ENCODE results near the gene RBM12. TPM values are rescaled to one million over a fixed set of nuclear protein-coding genes. Genes with fewer than 3 reads are reported as not detected.

Gene RBM12
- total and polyA plus RNA-seq, 2 of the 8 experiments (the other 6 are each of a cell fraction or from before 2014, with no cell fraction given), result 187 to 214 TPM

- ChIA-PET CTCF (ENCODE audit: partially characterized antibody) (interaction anchor here (0.5 to 0.9 kb wide), 2 partner anchors 9 to 455 kb away, joined by 3 read pairs; no protein-coding TSS in a partner anchor), POLR2A (ENCODE audit: partially characterized antibody) (interaction anchor here (0.8 to 4.4 kb wide), 7 partner anchors 9 to 132 kb away, joined by 3 to 43 read pairs (median 4); partner anchors contain the start of genes CPNE1 and RBM12)
- Histone ChIP-seq H3K18ac (ENCODE audit: extremely low read depth, low read length) (no peak overlapping the region), H2BK15ac (ENCODE audit: low read length) (no peak overlapping the region), H4K91ac (replicated peaks; ENCODE audit: insufficient read length, low read length) (no peak overlapping the region), H4K20me1 (replicated peaks in 1 of 2; ENCODE audit: control insufficient read depth in 1 of 2, insufficient read depth in 2 of 2, low read length in 2 of 2) (peaks cover 32 to 40% of the 10 kb centered on the region in 2 experiments), H3K23me2 (ENCODE audit: low read depth, low read length) (no peaks in the 10 kb centered on the region), H3K9ac (replicated peaks in 1 of 4; ENCODE audit: extremely low read depth in 1 of 4, low read depth in 3 of 4, low read length in 3 of 4) (no peak overlapping the region), H3K4me1 (replicated peaks in 1 of 4; ENCODE audit: control insufficient read depth in 3 of 4, insufficient read depth in 4 of 4, low read length in 3 of 4) (peaks cover 0 to 2% (median 0%) of the 10 kb centered on the region in 4 experiments; a peak in 1 of 7 replicates), H2BK120ac (replicated peaks; ENCODE audit: low read depth, low read length) (no peak overlapping the region), H3K36me3 (ENCODE audit: control insufficient read depth in 2 of 4, insufficient read depth in 4 of 4, low read length in 3 of 4) (peaks cover 10 to 53% (median 25%) of the 10 kb centered on the region in 4 experiments; a peak in 7 of 8 replicates), H3K23ac (ENCODE audit: insufficient read length) (no peak overlapping the region), H3K27me3 (replicated peaks in 1 of 4; ENCODE audit: control insufficient read depth in 3 of 4, extremely low read depth in 1 of 4, insufficient read depth in 3 of 4, low read length in 3 of 4) (no peaks in the 10 kb centered on the region), H2BK12ac (ENCODE audit: low read depth, low read length) (no peak overlapping the region), H4K8ac (ENCODE audit: extremely low read depth, insufficient read depth, low read length) (no peak overlapping the region), H3K27ac (ENCODE audit: low read depth, low read length) (no peak overlapping the region), H4K5ac (ENCODE audit: insufficient read length, low read depth, low read length) (no peak overlapping the region), H2AFZ (ENCODE audit: low read length) (no peak overlapping the region), H3K79me1 (ENCODE audit: low read depth, low read length) (peaks cover 14% of the 10 kb centered on the region), H3K4me3 (ENCODE audit: extremely low read depth in 1 of 4, insufficient read depth in 2 of 4, low read depth in 3 of 4, low read length in 4 of 4) (no peak overlapping the region), H2AK5ac (ENCODE audit: low read depth, low read length) (no peak overlapping the region), H3K4ac (replicated peaks; ENCODE audit: insufficient read length, low read depth, low read length) (no peak overlapping the region), H2BK20ac (ENCODE audit: low read length) (no peak overlapping the region), H3K56ac (replicated peaks; ENCODE audit: insufficient read length, low read depth, low read length) (no peak overlapping the region), H3K4me2 (ENCODE audit: insufficient read depth in 1 of 2, low read depth in 2 of 2, low read length in 2 of 2) (no peak overlapping the region), H2BK5ac (ENCODE audit: low read depth, low read length) (no peak overlapping the region), H3K79me2 (ENCODE audit: control insufficient read depth in 1 of 2, insufficient read depth in 2 of 2, low read length in 2 of 2) (peaks cover 44 to 100% of the 10 kb centered on the region in 2 experiments), H3K14ac (ENCODE audit: insufficient read length) (no peak overlapping the region), H3K9me3 (ENCODE audit: insufficient read depth in 2 of 2, low read depth in 1 of 2, low read length in 1 of 2) (no peaks in the 10 kb centered on the region)
- WGBS, 2 experiments (ENCODE audit: extremely low coverage in 1 of 2, insufficient coverage in 1 of 2, insufficient read length in 1 of 2, insufficient replicate concordance in 2 of 2, low coverage in 1 of 2, low lambda C conversion rate in 2 of 2, missing lambda C conversion rate in 1 of 2), result 100% methylated on average over 3 of the region's 3 CpGs; no CpG with 5 or more reads in 1 of the 2 experiments
- FAIRE-seq (no peak), DNase-seq (ENCODE audit: low read depth in 1 of 2, low spot score in 2 of 2) (no peak)
- TF ChIP-seq MAX (IDR thresholded peaks at IDR 0.05), result no peak
- peak; percentile 13; the same call in 1 of the 2 replicates for TF ChIP-seq POLR2AphosphoS5 (IDR thresholded peaks at IDR 0.05; ENCODE audit: low read depth, low read length)
These were observed 11.3 kb downstream of the RBM12 start for GRCh38 chr20:35653430-35653734.
